Right lobe of liver (tissue), 4 donors: ENCODE data around the gene CACNA2D4.

Experiments used
- CTCF ChIP-seq, 4 donors: fragments of 200-600 bp in 3 of 4; fragments of 450-650 bp in 1 of 4; IDR thresholded peaks; one replicate each; pipeline versions ENCODE4 v1.5.1 to v1.8.0; 2016 to 2022; ENCODE audit warnings: antibody characterized with exemption in 4 of 4, mild to moderate bottlenecking in 2 of 4
- POLR2A ChIP-seq: fragments of 450-650 bp; IDR thresholded peaks from one replicate; pipeline ENCODE4 v1.6.1; 2017; ENCODE audit warnings: antibody characterized with exemption, mild to moderate bottlenecking
- donor health status: DM: no; HTN: no; CAD: no.
- donor health status: DM: no; HTN: no; CAD: no.
- donor health status: DM: no; HTN: yes; CAD: no.

- TF ChIP-seq CTCF (IDR thresholded peaks at IDR 0.05) (no peak), POLR2A (no peak)
Measured at GRCh38 chr12:1919284-1919683, 832 bp upstream of the CACNA2D4 start.
